Mucosa of stomach (tissue), 1 donor: Measurements from ENCODE around the gene FNDC8.
"Not testable (repeated sequence)": the region's sequence is repeated elsewhere in the genome, so short reads cannot be mapped to it uniquely, and the experiment has no call there.

Source experiments
- H3K27me3 ChIP-seq: one replicate; pipeline ENCODE4 v1.7.0; 2013; ENCODE audit warnings: mild to moderate bottlenecking, low read length; ENCODE audit not compliant: control insufficient read depth, insufficient read depth
- H3K36me3 ChIP-seq: one replicate; pipeline ENCODE4 v1.7.0; 2013; ENCODE audit warnings: low read length; ENCODE audit not compliant: control insufficient read depth, insufficient read depth
- H3K4me1 ChIP-seq: one replicate; pipeline ENCODE4 v1.7.0; 2013; ENCODE audit warnings: mild to moderate bottlenecking, low read length; ENCODE audit not compliant: control insufficient read depth, insufficient read depth
- H3K4me3 ChIP-seq: one replicate; pipeline ENCODE4 v1.7.0; 2013; ENCODE audit warnings: low read length
- H3K9ac ChIP-seq: one replicate; pipeline ENCODE4 v1.7.0; 2013; ENCODE audit warnings: mild to moderate bottlenecking, low read length, moderate library complexity
- H3K9me3 ChIP-seq: one replicate; pipeline ENCODE4 v1.7.0; 2013; ENCODE audit warnings: mild to moderate bottlenecking, low read length, moderate library complexity; ENCODE audit not compliant: control insufficient read depth
- donor health status: Pancreatic carcinoma.

FNDC8 gene

GRCh38 chr17:35132099-35132498 is 10.7 kb downstream of the FNDC8 start:
- no peaks in the 10 kb centered on the region for H3K27me3 ChIP-seq
- no peak overlapping the region for H3K9ac ChIP-seq
- peaks cover 13% of the 10 kb centered on the region for H3K36me3 ChIP-seq

GRCh38 chr17:35132816-35133550 is 11.6 kb downstream of the FNDC8 start:
- Histone ChIP-seq H3K27me3 (no peaks in the 10 kb centered on the region), H3K9me3 (no peaks in the 10 kb centered on the region), H3K4me1 (no peaks in the 10 kb centered on the region), H3K36me3 (peaks cover 13% of the 10 kb centered on the region), H3K9ac (no peak overlapping the region), H3K4me3 (no peak overlapping the region)

More at GRCh38 chr17:35132099-35132498, 10.7 kb downstream of the FNDC8 start:
- Histone ChIP-seq H3K4me3 (no peak overlapping the region), H3K9me3 (no peaks in the 10 kb centered on the region), H3K4me1 (no peaks in the 10 kb centered on the region)

- H3K9me3 ChIP-seq: no peaks in the 10 kb centered on the region
- no peak overlapping the region for H3K9ac ChIP-seq
- no peaks in the 10 kb centered on the region for H3K27me3 ChIP-seq
- H3K36me3 ChIP-seq: peaks cover 13% of the 10 kb centered on the region
- no peaks in the 10 kb centered on the region for H3K4me1 ChIP-seq
- no peak overlapping the region for H3K4me3 ChIP-seq
Measured at GRCh38 chr17:35135322-35135721, 13.9 kb downstream of the FNDC8 start.

DNA sequence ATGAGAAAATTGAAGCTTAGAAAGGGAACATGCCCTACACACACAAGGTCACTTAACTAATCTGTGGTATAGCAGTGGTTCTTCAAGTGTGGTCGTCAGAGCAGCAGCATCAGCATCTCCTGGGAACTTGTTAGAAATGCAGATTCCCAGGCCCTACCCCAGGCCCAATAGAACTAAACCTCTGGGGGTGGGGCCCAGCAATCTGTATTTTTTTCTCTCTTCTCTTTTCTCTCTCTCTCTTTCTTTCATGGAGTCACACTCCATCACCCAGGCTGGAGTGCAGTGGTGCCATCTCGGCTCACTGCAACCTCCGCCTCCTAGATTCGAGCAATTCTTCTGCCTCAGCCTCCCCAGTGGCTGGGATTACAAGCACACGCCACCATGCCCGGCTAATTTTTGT is 16.8 kb downstream of the FNDC8 start:
- Histone ChIP-seq H3K4me1 (peaks cover 5% of the 10 kb centered on the region), H3K36me3 (peaks cover 5% of the 10 kb centered on the region), H3K4me3 (no peak overlapping the region), H3K9ac (no peak overlapping the region), H3K9me3 (no peaks in the 10 kb centered on the region), H3K27me3 (no peaks in the 10 kb centered on the region)

GRCh38 chr17:35141681-35142466 is 20.5 kb downstream of the FNDC8 start, which contains the start of gene NLE1:
TSS of gene NLE1 (minus strand) at chr17:35142303. CDS start at chr17:35142275, 28 bp downstream.
- peak within 1 kb of the TSS; percentile 71 for H3K9ac ChIP-seq
- peak within 1 kb of the TSS; percentile 87 for H3K4me3 ChIP-seq
- H3K36me3 ChIP-seq: no peaks in the 10 kb centered on the region
- H3K27me3 ChIP-seq: no peaks in the 10 kb centered on the region
- H3K9me3 ChIP-seq: no peaks in the 10 kb centered on the region
- peaks cover 5% of the 10 kb centered on the region for H3K4me1 ChIP-seq

DNA sequence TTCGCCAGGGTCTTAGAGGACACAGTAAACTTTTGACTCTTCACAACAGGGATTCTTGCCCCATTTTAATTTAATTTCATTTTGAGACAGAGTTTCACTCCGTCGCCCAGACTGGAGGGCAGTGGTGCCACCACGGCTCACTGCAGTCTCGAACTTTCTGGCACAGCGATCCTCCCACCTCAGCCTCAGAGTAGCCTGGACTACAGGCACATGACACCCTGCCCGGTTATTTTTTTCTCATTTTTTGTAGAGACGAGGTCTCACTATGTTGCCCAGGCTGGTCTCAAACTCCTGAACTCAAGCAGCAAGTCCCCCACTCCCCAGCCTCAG is 21.0 kb downstream of the FNDC8 start:
- no peak overlapping the region for H3K9ac ChIP-seq
- no peaks in the 10 kb centered on the region for H3K27me3 ChIP-seq
- no peaks in the 10 kb centered on the region for H3K36me3 ChIP-seq
- peaks cover 5% of the 10 kb centered on the region for H3K4me1 ChIP-seq
- H3K9me3 ChIP-seq: no peaks in the 10 kb centered on the region
- no peak overlapping the region for H3K4me3 ChIP-seq

DNA sequence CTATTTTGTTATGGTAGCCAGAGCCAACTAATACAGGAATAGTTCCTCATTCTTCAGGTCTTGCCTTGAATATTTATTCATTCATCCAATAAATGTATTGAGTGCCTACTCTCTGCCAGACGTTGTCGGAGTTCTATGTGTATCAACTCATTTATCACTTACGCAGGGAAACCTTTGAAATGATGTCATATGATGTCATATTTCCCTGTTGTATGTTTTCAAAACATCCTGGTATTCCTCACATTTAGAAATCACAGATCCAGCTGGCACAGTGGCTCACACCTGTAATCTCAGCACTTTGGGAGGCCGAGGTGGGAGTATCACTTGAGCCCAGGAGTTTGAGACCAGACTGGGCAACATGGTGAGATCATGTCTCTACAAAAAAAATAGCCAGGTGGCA is 23.4 kb downstream of the FNDC8 start:
- H3K27me3 ChIP-seq: no peaks in the 10 kb centered on the region
- H3K36me3 ChIP-seq: no peaks in the 10 kb centered on the region
- H3K4me3 ChIP-seq: no peak overlapping the region
- H3K4me1 ChIP-seq: peaks cover 5% of the 10 kb centered on the region
- no peak overlapping the region for H3K9ac ChIP-seq
- H3K9me3 ChIP-seq: no peaks in the 10 kb centered on the region

- no peaks in the 10 kb centered on the region for H3K9me3 ChIP-seq
- H3K4me3 ChIP-seq: no peak overlapping the region
- H3K36me3 ChIP-seq: no peaks in the 10 kb centered on the region
- no peaks in the 10 kb centered on the region for H3K4me1 ChIP-seq
- H3K9ac ChIP-seq: no peak overlapping the region
- H3K27me3 ChIP-seq: no peaks in the 10 kb centered on the region
Measured at GRCh38 chr17:35146214-35146833, 24.9 kb downstream of the FNDC8 start.

- Histone ChIP-seq H3K9ac (no peak within 1 kb of the TSS), H3K4me3 (no peak within 1 kb of the TSS)
Measured at GRCh38 chr17:35147375-35147905, 26.0 kb downstream of the FNDC8 start, which contains the start of gene UNC45B. TSS of gene UNC45B (plus strand) at chr17:35147817. CDS start at chr17:35148264, 447 bp downstream.

GRCh38 chr17:35148144-35148543 is 26.7 kb downstream of the FNDC8 start:
- Histone ChIP-seq H3K9ac (no peak overlapping the region), H3K4me3 (no peak overlapping the region), H3K27me3 (no peaks in the 10 kb centered on the region), H3K36me3 (no peaks in the 10 kb centered on the region), H3K9me3 (no peaks in the 10 kb centered on the region), H3K4me1 (no peaks in the 10 kb centered on the region)

More at GRCh38 chr17:35147375-35147905, 26.0 kb downstream of the FNDC8 start, which contains the start of gene UNC45B:
- no peaks in the 10 kb centered on the region for H3K9me3 ChIP-seq
- no peaks in the 10 kb centered on the region for H3K4me1 ChIP-seq
- no peaks in the 10 kb centered on the region for H3K27me3 ChIP-seq
- H3K36me3 ChIP-seq: no peaks in the 10 kb centered on the region

DNA sequence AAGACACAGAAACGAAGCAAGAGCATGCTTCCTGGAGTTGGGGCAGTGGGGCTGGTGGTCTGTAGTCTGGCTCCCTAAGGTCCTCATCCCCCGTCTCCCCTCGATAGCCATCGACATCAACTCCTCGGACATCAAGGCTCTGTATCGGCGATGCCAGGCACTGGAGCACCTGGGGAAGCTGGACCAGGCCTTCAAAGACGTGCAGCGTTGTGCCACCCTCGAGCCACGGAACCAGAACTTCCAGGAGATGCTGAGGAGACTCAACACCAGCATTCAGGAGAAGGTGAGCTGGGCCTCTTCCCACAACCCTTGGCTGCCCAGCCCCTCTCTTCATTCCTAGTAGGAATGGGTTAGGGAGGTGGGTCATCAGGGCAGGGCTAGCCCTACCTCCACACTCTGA is 28.5 kb downstream of the FNDC8 start:
- Histone ChIP-seq H3K4me3 (no peak overlapping the region), H3K4me1 (no peaks in the 10 kb centered on the region), H3K9ac (no peak overlapping the region), H3K9me3 (no peaks in the 10 kb centered on the region), H3K36me3 (no peaks in the 10 kb centered on the region), H3K27me3 (no peaks in the 10 kb centered on the region)

GRCh38 chr17:35151080-35151479 is 29.7 kb downstream of the FNDC8 start:
- not testable (repeated sequence) for H3K9ac ChIP-seq, H3K4me1 ChIP-seq, H3K36me3 ChIP-seq, H3K4me3 ChIP-seq, H3K27me3 ChIP-seq, H3K9me3 ChIP-seq
